HG03095 (cell line): ENCODE results near the gene COQ3.
"Not testable (repeated sequence)": the region's sequence is repeated elsewhere in the genome, so short reads cannot be mapped to it uniquely, and the experiment has no call there.

Experiments used
- ATAC-seq: cut with Tn5 transposase; IDR thresholded peaks from one replicate; pipeline ENCODE4 v1.9.1; 2021; ENCODE audit warnings: moderate library complexity; ENCODE audit not compliant: unreplicated experiment

Gene COQ3

DNA sequence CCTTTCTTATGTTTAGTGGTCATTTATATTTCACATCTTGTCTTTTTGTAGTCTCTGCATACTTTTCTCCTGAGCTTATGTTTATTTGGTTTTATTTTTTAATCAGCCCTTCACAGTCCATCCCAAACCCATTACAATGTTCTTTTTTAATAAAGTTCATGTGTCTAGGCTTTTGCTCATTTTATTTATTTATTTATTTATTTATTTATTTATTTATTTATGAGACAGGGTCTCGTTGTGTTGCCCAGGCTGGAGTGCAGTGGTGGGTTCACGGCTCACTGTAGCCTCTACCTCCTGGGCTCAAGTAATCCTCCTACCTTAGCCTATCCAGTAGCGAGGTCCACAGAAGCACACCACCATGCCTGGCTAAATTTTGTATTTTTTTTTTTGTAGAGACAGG, 3.1 kb downstream of the COQ3 start:
- ATAC-seq = no peak

DNA sequence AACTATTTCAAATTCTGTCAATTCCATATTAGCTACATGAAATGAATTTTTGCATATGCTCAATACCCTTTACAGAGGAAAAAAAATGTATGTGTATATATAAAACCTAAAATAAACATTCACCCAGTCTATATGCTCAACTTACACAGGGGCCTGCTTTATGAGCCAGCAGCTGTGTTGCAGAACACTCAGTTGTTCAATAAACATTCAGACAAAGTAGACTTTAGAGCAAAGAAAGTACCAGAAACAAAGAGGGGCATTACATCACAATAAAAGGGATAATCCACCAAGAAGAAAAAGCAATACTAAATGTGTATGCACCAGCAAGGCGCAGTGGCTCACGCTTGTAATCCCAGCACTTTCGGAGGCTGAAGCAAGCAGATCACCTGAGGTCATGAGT, 9.5 kb downstream of the COQ3 start:
- no peak for ATAC-seq

DNA sequence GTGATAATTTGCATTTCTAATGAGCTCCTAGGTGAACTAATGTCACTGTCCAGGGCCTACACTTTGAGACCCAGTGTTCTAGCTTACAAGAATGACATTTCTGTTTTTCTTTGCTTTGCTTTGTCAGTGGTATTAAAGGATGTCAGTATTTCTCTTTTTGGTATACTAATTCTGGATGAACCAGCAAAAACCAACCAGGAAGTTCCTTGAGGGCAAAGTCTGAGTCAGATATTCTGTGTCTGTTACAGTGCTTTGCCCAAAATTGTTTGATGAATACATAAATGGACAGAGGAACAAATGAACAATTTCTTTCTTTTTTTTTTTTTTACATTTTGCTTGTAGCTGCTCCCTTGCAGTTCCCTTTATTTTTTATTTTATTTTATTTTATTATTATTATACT, 15.4 kb downstream of the COQ3 start:
- no peak for ATAC-seq

DNA sequence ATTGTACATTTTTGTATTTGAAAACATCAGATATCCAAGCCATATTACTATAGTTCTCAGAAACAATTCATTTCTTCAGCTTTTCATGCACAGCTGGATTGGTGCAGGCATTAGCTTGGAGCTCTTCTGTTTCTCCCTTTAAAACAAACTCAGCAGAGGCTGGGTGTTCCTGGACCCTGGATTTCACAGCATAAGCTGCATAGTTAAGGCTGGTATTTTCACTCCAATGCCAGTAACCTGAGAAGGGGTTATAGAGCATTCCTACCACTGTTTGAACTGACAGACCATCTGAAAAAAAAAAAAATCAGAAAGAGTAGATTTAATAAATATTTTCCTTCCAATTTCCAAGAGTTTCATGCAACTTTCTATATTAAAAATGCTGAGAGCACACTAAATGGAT, 24.5 kb downstream of the COQ3 start:
- no peak for ATAC-seq

DNA sequence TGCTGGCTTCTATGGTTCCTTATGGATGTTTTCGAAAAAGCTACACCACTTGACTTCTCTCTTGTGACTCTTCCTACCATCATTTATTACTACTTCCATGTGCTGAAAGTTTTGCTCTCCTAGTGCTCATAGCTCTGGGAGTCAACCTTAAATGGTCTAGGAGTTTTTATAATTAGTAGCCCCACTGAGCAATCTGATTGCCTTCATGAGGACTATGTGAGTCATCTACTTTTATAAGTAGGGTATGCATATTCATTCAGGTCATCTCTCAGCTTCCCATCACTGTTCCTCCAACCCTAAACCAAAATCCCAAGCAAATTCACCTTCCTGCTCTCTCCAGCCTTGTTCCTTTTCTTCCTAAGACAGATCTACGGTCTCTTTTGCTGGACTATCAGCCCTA, 27.1 kb downstream of the COQ3 start:
- ATAC-seq = no peak

DNA sequence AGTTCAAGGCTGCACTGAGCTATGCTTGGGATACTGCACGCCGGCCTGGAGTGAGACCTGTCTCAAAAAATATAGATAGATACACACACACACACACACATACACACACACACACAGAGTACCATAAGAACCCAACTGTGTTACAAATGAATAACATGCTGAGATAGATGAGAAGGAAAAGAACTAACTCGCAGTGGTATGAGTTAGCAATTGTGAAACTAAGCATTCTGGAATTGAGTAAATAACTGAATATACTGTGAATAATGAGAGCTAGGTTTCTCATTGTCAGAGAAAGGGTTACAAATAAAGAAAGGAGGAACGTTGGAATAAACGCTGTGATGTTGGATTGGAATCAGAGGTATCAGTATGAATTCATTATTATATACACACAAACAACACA, 30.0 kb downstream of the COQ3 start:
- peak; percentile 95 for ATAC-seq

DNA sequence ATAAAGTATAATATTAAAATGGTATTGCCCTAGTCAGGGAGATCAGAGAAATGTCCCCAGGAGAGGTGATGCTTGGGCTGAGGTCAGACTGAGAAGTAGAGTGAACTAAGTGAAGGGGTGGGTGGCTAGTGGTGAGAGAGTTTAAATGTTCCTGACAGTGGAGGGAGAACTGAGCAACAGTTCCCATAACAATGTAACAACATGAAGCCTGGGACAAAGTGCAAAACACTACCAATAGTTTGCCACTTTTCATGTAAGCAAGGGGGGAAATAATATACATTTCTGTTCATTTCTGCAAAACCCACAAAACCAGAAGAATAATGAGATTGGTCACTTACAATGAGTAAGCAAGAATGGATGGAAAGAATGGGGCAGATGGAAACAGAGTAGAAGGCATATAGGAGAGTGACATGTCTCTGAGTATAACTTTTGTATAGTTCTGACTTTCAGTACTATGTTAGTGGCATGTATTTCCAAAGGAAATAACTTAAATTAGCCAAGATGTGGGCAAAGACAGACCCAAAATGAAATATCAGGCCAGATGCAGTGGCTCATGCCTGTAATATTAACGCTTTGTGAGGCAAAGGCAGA, 31.2 kb downstream of the COQ3 start:
- no peak for ATAC-seq

DNA sequence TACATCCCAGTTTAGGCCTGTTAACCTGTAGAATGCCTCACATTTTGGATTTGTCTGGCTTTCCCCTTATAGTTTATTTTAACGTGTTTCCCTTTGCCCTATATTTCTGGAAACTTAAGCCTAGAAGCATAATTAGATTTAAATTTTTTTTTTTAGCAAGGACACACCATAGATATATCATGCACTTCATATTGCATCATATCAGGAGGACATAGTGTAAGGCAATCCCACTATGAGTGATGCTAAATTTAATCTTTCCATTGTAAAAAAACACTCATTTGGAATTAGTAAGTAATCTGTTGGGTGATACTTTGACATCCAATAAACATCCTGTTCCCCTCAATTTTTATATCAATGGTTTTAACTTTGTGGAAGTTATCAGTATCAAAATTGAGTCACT, 34.2 kb downstream of the COQ3 start:
- no peak for ATAC-seq

DNA sequence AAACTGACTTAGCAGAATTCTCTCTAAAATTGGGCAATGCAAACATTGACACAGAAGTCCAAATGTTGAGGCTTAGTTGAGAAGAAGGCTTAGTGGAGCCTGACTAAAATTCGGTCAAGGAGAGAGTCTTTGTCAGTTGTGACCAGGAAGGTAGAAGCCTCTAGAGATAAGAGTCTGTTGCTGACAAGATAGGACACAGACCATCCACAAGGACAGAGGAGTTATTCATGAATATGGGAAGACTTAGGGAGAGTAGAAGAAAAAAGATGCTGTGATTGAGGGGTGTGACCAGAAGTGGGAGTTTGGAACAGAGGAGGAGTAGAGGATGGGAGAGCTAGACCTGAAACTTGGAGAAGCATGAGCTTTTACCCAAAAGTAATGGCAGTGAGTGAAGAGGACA, 37.4 kb downstream of the COQ3 start:
- ATAC-seq = no peak

DNA sequence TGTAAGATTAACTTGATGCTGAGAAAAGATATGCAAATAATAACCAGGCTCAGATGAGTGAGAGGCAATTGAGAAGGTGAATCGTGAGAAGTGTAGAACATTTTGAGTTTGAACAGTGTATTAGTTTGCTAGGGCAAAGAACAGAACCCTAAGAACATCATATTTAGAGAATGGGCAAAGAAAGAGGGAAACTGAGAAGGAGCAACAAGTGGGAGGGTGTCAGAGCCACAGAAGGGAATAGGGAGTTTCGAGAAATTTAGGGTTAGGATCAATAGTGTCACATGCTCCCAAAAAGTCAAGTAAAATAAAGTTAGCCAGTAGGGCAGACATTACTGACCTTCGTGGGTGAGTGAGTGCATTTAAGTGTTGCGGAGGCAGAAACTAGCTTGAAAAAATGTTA, 39.0 kb downstream of the COQ3 start:
- ATAC-seq = no peak

DNA sequence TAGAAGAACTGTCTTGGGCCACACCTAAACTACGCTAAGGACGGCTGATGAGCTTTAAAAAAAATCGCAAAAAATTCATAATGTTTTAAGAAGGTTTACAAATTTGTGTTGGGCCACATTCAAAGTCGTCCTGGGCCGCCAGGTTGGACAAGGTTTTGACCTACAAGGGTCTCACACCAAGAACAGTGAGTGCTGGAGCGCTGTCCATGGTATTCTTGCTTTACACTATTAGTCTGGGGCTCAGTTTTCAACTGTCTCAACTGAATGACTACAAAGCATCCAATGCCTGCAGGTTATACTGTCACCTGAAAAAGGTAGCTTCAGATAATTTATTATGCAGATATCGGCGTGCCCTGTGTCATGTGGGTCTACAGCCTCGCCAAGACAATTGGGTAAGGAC, 40.9 kb downstream of the COQ3 start:
- no peak for ATAC-seq

DNA sequence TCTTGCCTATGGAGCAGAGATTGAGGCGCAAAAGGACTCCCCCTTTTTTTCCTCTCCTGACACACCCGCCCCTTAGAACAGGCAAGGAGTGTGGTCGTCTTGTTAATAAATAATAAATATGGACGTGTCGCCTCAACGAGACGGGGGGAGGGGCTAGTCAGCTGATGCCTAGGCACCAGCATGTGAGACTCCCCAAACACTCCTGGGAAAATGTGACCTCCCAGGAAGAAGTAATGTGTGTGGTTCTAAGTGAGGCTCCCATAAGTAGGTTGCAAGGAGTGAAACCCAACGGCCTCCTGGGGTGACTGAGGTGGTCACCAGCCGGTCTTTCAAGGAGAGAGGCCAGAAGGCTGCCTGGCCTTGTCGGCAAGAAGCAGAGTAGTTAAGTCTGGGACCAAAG, 43.4 kb downstream of the COQ3 start:
- no peak for ATAC-seq

DNA sequence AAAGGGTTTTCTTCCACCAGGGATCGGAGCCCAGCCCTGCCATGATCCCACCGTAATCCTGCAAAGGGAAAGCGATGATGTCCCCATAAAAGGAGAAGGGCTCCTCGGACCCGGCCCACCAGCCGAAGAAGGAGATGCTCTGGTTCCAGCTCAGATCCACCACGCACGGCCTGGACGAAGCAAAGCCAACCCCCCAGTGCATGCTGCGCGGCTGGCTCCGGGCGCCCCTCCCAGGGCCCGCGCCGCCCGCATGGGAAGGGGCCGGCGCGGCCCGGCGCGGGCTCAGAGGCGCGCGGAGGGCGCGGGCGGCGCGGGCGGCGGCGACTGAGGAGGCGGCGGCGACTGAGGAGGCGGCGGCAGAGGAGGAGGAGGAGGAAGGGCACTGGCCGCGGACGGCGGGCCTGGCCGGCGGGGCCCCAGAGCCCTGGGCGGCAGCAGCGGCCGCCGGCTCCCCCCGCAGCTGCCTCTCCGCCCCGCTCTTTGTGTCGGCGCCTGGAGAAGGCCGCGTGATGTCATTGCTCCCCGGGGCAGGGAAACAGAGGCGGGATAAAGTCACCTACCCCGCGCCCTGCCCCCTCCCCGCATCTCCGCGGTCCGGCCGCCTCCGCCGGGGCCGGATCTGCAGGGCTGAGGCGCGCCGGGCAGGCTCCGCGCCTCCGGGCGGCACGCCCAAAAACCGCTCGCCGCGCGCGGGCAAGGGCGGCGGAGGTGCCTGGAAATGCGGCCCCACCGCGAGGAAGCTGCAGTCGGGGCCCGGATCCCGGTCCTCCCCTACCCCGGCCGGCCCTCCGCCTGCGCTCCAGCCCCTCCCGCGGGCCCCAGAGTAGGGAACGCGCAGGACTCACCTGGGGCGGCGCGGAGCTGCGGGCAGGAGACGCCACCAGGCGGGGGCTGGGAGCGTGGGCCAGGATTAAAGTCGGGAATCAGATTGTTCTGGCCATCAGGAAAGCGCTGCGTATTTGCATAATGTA, 44.5 kb downstream of the COQ3 start, which contains the start of gene FAXC:
FAXC (minus strand) TSS at position 504 of the 971 bp plus-strand sequence; CDS start at position 202, 302 bp downstream.
- ATAC-seq = peak; percentile 49

DNA sequence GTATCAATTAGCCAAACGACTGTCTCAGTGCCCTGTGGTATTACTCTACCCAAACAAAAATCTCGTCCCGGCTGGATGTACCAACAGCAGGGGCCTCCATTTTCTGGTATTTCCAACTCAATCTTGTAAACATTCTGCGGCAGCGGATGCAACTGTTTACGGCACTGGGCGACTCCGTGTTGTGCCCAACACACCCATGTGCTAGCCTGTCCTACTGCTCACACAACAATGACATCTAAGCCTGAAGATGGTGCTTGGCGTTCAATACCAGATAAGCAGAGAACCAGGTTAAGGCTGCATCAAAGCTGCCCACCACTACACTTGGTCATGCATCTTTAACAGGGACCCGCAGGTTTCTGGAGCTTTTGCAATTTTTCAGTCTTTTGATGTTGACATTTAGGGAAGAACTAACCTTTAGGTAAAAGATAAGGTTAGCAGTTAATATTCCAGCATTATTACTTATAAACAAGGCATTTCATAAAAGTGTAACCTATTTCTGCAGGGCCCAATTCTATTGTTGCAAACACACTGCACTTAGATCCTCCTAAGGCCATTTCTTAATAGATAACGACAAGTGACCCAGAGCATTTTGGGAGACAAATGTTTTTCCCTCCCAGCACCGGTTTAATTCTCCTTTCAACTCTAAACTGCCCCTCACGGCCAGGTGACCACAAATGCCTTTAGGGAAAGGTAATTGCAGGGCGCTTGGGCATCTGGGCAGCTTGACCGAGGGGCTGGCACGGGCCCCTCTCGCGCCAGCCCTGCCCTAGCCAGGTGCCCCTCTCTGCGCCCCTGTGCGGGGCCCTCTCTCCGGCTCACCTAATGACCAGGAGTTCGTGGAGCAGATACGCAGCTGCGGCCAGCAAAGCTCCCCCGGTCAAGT, 45.5 kb downstream of the COQ3 start:
- ATAC-seq = no peak

DNA sequence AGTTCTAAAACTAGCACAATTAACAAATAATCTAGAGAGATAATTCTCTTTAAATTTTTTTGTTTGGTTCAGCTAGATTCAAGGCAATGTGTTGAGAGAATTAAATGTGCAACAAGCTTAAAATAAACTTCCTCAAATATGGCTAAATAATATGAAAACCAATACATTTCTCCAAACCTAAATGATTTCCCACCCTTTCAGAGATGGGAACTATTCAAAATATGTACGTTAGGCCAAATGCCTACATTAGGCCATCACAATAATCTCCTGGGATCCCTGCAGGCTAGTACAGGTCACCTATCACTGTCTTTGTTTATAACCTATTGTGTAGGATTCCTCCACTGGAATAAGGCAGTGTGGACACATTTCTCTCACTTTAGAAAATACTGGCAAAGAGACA, 46.2 kb downstream of the COQ3 start:
- no peak for ATAC-seq

DNA sequence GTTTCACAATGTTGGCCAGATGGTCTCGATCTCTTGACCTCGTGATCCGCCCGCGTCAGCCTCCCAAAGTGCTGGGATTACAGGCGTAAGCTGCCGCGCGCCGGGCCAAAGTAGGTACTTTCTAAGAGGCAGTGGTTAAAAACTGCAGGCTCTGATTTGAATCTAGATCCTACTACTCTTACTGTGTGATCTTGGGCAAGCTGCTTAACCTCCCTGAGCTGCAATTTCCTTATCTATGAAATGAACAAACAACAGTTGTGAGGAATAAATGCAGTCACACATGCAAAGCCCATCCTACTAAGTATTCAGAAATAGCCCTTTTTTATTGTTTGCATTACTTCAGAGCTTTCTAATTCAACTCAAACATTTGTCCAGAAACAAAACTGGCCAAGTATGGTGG, 47.4 kb downstream of the COQ3 start:
- ATAC-seq = no peak

DNA sequence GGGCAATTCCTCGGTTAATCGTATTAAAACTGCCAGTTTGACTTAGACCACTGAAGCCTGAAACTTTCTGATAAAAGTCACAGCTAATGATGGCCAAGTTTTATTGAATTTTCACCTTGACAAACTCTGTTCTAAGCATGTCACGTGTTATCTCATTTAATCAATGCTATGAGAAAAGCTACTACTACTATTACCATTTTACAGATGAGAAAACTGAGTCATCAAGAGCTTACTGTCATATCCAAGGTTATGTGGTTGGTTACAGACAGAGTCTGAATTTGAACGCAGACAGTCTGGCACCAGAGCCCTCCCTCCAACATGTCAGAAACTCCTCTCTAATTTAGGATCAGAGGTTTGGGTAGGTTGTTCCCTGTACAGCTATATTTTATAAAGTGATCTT, 48.8 kb downstream of the COQ3 start:
- no peak for ATAC-seq

DNA sequence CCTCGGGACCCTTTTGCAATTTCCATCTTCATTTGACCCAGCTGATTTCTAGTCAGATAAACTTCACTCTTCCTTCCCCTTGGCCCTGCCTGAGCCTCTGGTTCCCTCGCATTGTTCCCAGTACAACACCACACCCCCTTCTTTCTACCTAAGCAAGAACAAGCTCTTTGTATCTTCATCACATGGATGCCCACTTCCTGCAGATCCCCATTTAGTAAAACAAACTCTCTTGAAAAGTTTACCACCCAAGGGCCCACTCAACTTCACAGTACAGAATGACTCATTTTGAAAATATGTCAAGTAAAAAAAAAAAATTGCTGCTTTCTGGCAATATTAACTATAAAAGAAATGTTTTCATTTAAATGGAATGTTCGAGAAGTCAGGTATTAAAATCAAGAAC, 49.7 kb downstream of the COQ3 start:
- ATAC-seq = no peak

DNA sequence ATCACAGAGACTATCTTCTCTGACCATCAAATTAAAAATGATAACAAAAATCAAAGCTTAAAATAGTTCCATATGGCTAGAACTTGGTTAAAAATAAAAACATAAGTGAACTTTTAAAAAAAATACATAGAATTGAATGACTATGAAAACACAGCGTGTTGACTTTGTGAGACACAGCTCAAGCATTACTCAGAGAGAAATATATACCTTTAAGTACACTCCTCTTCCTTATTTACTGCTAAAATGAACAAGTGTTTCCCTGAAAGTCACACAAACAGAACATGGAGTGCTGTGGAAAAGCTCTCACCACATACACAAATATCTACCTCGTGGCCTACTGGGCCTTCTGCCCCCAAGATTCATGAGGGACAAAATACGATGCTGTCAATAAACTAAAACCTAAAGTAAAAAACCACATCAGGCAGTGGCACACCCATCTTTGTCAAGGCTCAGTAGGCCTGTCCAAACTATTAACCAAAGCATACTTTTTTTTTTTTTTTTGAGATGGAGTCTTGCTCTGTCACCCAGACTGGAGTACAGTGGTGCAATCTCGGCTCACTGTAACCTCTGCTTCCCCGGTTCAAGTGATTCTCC, 52.0 kb downstream of the COQ3 start:
- no peak for ATAC-seq

DNA sequence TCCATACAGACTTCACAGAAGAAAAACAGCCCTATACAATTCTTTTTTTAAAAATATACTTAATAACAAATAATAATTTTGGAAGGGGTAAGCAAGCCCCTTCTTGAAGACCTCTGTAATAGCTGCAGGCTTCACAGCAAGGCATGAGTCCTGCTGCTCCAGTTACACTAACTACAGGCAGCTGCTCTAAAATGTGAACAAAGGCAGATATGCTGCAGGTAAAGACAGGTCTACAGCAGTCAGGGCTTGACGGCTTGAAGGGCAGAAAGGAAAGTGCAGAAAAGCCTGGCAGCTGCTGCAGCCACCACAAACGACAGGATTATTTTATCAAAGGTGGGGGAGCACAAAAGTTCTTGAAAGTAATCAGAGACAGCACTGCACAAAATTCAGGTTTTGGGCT, 55.8 kb downstream of the COQ3 start:
- no peak for ATAC-seq

DNA sequence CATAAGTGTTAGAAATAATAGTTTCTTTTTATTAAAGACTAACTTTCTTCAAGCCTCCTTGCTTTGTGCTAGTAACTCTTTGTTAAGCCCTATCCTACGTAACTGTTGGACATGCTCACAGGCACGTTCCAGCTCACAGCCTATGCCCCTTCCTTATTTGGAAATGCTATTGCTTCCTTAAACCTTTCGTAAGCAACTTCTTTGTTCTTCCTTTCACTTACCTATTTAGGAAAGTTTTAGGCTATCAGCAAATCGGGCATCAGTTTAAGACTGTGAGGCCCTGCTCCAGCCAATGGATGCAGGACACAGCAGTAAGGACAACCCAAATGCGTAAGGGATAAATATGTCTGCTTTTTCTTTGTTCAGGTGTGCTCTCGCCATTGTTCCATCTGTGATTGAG, 58.7 kb downstream of the COQ3 start:
- not testable (repeated sequence) for ATAC-seq
